NCI-H510A (cell line): ENCODE data around the gene TM4SF1.
"Not testable (repeated sequence)": the region's sequence is repeated elsewhere in the genome, so short reads cannot be mapped to it uniquely, and the experiment has no call there.

Source experiments
- DNase-seq: peaks from one replicate; lab custom pipeline; 2025; lab: John Stamatoyannopoulos, UW

TM4SF1 gene

GRCh38 chr3:149395107-149396089 lies 17.9 kb upstream of the TM4SF1 start:
- DNase-seq: peak; percentile 44

- DNase-seq: peak; percentile 60
Measured at GRCh38 chr3:149393345-149394160, 16.1 kb upstream of the TM4SF1 start.

GRCh38 chr3:149391960-149392359 lies 14.5 kb upstream of the TM4SF1 start:
- no peak for DNase-seq

GRCh38 chr3:149390772-149391212 lies 13.3 kb upstream of the TM4SF1 start:
- DNase-seq: no peak

- no peak for DNase-seq
Measured at GRCh38 chr3:149390294-149390693, 12.8 kb upstream of the TM4SF1 start.

GRCh38 chr3:149388531-149389417 lies 11.3 kb upstream of the TM4SF1 start:
- no peak for DNase-seq

- DNase-seq: no peak
Measured at GRCh38 chr3:149388001-149388440, 10.6 kb upstream of the TM4SF1 start.

GRCh38 chr3:149386299-149386606 lies 8.8 kb upstream of the TM4SF1 start:
- no peak for DNase-seq

GRCh38 chr3:149385617-149386298 lies 8.3 kb upstream of the TM4SF1 start:
- DNase-seq: no peak

- DNase-seq: no peak
Measured at GRCh38 chr3:149384911-149385321, 7.5 kb upstream of the TM4SF1 start.

- DNase-seq: no peak
Measured at GRCh38 chr3:149384167-149384566, 6.7 kb upstream of the TM4SF1 start.

- DNase-seq: no peak
Measured at GRCh38 chr3:149383703-149384102, 6.3 kb upstream of the TM4SF1 start.

GRCh38 chr3:149382518-149382917 lies 5.1 kb upstream of the TM4SF1 start:
- DNase-seq: no peak

GRCh38 chr3:149382101-149382467 lies 4.6 kb upstream of the TM4SF1 start:
- no peak for DNase-seq

- no peak for DNase-seq
Measured at GRCh38 chr3:149381173-149382100, 4.0 kb upstream of the TM4SF1 start.

- DNase-seq: not testable (repeated sequence)
Measured at GRCh38 chr3:149380220-149380619, 2.8 kb upstream of the TM4SF1 start.

GRCh38 chr3:149378478-149379309 lies 1.2 kb upstream of the TM4SF1 start:
- DNase-seq: no peak

GRCh38 chr3:149376718-149377407 lies 586 bp downstream of the TM4SF1 start:
- DNase-seq: no peak
